Measurements from ENCODE around the gene DOCK1.

Gene DOCK1

DNA sequence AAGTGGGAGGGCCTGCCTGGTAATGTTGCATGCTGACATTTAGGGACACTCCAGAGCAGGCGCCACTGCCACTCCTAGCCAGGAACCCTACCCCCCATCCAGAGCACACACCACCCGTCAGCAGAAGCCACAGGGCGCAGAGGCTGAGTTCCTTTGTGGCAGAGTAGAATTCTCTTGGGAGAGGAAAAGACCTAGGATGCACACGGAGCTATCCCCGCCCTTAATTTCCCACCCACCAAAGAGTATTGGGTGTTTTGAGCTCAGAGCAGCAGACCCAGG lies 291.9 kb downstream of the DOCK1 start:
- no peak for DNase-seq (ENCODE audit: low read depth)
- H3K4me3 ChIP-seq (ENCODE audit: low read depth, low read length) = no peak overlapping the region
- no peak for TF ChIP-seq CTCF (IDR thresholded peaks at IDR 0.05; ENCODE audit: low read depth, low read length, missing control alignments)

- TF ChIP-seq CTCF (IDR thresholded peaks at IDR 0.05; ENCODE audit: low read depth, low read length, missing control alignments) = no peak
- no peak for DNase-seq (ENCODE audit: low read depth)
- no peak overlapping the region for H3K4me3 ChIP-seq (ENCODE audit: low read depth, low read length)
Measured at GRCh38 chr10:127198307-127198706, 293.1 kb downstream of the DOCK1 start.

- H3K4me3 ChIP-seq (ENCODE audit: low read depth, low read length) = no peak overlapping the region
- no peak for TF ChIP-seq CTCF (IDR thresholded peaks at IDR 0.05; ENCODE audit: low read depth, low read length, missing control alignments)
- DNase-seq (ENCODE audit: low read depth) = no peak
Measured at GRCh38 chr10:127198721-127199120, 293.5 kb downstream of the DOCK1 start.

GRCh38 chr10:127200646-127201045 lies 295.4 kb downstream of the DOCK1 start:
- H3K4me3 ChIP-seq (ENCODE audit: low read depth, low read length) = no peak overlapping the region
- DNase-seq (ENCODE audit: low read depth) = no peak
- TF ChIP-seq CTCF (IDR thresholded peaks at IDR 0.05; ENCODE audit: low read depth, low read length, missing control alignments) = no peak

GRCh38 chr10:127203067-127203466 lies 297.8 kb downstream of the DOCK1 start:
- no peak for TF ChIP-seq CTCF (IDR thresholded peaks at IDR 0.05; ENCODE audit: low read depth, low read length, missing control alignments)
- no peak for DNase-seq (ENCODE audit: low read depth)
- no peak overlapping the region for H3K4me3 ChIP-seq (ENCODE audit: low read depth, low read length)

GRCh38 chr10:127207081-127207480 lies 301.9 kb downstream of the DOCK1 start:
- TF ChIP-seq CTCF (IDR thresholded peaks at IDR 0.05; ENCODE audit: low read depth, low read length, missing control alignments) = no peak
- DNase-seq (ENCODE audit: low read depth) = no peak
- H3K4me3 ChIP-seq (ENCODE audit: low read depth, low read length) = no peak overlapping the region

- H3K4me3 ChIP-seq (ENCODE audit: low read depth, low read length) = no peak overlapping the region
- no peak for TF ChIP-seq CTCF (IDR thresholded peaks at IDR 0.05; ENCODE audit: low read depth, low read length, missing control alignments)
- DNase-seq (ENCODE audit: low read depth) = no peak
Measured at GRCh38 chr10:127210936-127211466, 305.8 kb downstream of the DOCK1 start.
